ENCODE data around the gene PTPRCAP.
"Not testable (repeated sequence)": the region's sequence is repeated elsewhere in the genome, so short reads cannot be mapped to it uniquely, and the experiment has no call there.

The PTPRCAP gene

GRCh38 chr11:67440229-67441097 lies 3.0 kb upstream of the PTPRCAP start:
- DNase-seq, result no peak

- no peak for DNase-seq
Observed at GRCh38 chr11:67439321-67440228, 2.1 kb upstream of the PTPRCAP start.

GRCh38 chr11:67438158-67438902 lies 848 bp upstream of the PTPRCAP start:
- peak; percentile 66 to 76 for DNase-seq

GRCh38 chr11:67437809-67438157 lies 301 bp upstream of the PTPRCAP start:
- no peak for DNase-seq

- DNase-seq, result peak; percentile 58 to 65
Observed at GRCh38 chr11:67436459-67437081, 912 bp downstream of the PTPRCAP start.

GRCh38 chr11:67435727-67436458 lies 1.6 kb downstream of the PTPRCAP start:
- no peak for DNase-seq

GRCh38 chr11:67435031-67435726 lies 2.3 kb downstream of the PTPRCAP start:
- no peak for DNase-seq

- DNase-seq, result no peak
Observed at GRCh38 chr11:67434395-67434881, 3.0 kb downstream of the PTPRCAP start.

- no peak for DNase-seq
Observed at GRCh38 chr11:67433536-67434394, 3.7 kb downstream of the PTPRCAP start.

GRCh38 chr11:67432655-67433349 lies 4.7 kb downstream of the PTPRCAP start:
- no peak for DNase-seq

- no peak for DNase-seq
Observed at GRCh38 chr11:67431346-67432249, 5.9 kb downstream of the PTPRCAP start.

- no peak for DNase-seq
Observed at GRCh38 chr11:67429722-67430121, 7.8 kb downstream of the PTPRCAP start.

- no peak for DNase-seq
Observed at GRCh38 chr11:67429038-67429668, 8.3 kb downstream of the PTPRCAP start.

- DNase-seq, result peak; percentile 98
Observed at GRCh38 chr11:67428052-67429001, 9.2 kb downstream of the PTPRCAP start, which contains the start of gene RPS6KB2. TSS of gene RPS6KB2 (plus strand) at chr11:67428494. CDS start at chr11:67428546, 52 bp downstream.

GRCh38 chr11:67427364-67427859 lies 10.1 kb downstream of the PTPRCAP start:
- not testable (repeated sequence) for DNase-seq

All from CD4-positive, alpha-beta T cell treated with Interleukin-4 for 1 hour (primary cell).